ENCODE data around the gene FAM13B. TPM values are rescaled to one million over a fixed set of nuclear protein-coding genes. Genes with fewer than 3 reads are reported as not detected.

The FAM13B gene
- total and polyA plus RNA-seq, 9 of the 15 experiments (the other 6 are each of a cell fraction or from before 2014, with no cell fraction given) = 2.3 to 21.6 (median 14.1) TPM

DNA sequence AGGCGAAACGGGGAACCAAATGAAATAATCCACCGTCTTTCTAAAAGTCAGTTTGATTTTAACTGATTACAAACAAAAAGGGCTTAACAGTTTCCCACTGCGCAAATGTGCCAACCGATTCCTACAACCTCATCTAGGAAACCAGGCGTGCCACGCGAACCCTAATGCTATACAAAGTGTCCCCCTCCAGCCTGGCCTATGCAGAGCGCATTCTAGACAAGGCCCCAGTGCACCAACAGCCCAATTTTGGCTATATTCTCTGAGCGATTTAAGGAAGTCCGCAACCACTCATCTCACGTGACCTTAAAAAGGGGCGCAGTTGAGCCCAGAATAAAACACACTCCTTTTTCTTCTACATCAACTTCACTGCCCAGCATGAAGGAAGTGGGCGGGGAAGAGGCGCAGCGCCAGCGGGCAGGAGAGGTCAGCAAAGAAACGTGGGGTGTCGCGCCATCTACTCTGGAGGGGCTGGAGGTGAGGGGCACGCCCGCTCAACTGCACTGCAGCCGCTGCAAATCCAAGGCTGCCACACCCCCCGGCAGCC, 779 bp downstream of the FAM13B start (continued):
- TF ChIP-seq MXI1 (IDR thresholded peaks at IDR 0.05; ENCODE audit: low read depth, low read length) (peak; percentile 32; the same call in 1 of the 2 replicates), TBL1XR1 (IDR thresholded peaks at IDR 0.05; ENCODE audit: low read length in 2 of 2) (no peak), NFE2L1 (tag; IDR thresholded peaks at IDR 0.05; ENCODE audit: borderline replicate concordance, low read depth) (no peak)
- TF ChIP-seq, protein P1, sequence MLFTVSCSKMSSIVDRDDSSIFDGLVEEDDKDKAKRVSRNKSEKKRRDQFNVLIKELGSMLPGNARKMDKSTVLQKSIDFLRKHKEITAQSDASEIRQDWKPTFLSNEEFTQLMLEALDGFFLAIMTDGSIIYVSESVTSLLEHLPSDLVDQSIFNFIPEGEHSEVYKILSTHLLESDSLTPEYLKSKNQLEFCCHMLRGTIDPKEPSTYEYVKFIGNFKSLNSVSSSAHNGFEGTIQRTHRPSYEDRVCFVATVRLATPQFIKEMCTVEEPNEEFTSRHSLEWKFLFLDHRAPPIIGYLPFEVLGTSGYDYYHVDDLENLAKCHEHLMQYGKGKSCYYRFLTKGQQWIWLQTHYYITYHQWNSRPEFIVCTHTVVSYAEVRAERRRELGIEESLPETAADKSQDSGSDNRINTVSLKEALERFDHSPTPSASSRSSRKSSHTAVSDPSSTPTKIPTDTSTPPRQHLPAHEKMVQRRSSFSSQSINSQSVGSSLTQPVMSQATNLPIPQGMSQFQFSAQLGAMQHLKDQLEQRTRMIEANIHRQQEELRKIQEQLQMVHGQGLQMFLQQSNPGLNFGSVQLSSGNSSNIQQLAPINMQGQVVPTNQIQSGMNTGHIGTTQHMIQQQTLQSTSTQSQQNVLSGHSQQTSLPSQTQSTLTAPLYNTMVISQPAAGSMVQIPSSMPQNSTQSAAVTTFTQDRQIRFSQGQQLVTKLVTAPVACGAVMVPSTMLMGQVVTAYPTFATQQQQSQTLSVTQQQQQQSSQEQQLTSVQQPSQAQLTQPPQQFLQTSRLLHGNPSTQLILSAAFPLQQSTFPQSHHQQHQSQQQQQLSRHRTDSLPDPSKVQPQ (CRISPR knock-in tag; IDR thresholded peaks at IDR 0.05; ENCODE audit: borderline replicate concordance) = no peak

DNA sequence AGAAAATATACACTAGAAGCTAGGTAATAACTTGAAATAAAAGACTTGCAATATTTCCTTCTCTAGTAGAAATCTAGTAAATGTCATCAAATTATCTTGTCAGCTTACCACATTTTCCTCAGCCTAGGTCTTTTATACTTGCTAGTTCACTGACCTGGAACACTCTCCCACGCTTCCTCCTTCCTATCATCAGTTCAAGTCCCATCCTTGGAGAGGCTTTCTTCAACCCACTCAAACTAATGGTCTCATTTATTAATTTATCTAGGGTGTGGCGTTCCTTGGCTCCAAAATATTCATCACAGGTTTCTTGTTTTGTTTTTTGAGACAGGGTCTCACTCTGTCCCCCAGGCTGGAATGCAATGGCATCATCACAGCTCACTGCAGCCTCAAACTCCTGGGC, 2.9 kb downstream of the FAM13B start:
- ChIA-PET POLR2A (interaction anchor here (1.1 to 1.4 kb wide), 3 partner anchors 9 to 141 kb away, joined by 3 to 5 read pairs (median 4); partner anchors contain the start of gene PKD2L2), CTCF (ENCODE audit: low intra/inter-chr PET ratio) (no interaction called here)
- peaks cover 78% of the 10 kb centered on the region for H3K79me2 ChIP-seq (ENCODE audit: control insufficient read depth, insufficient read depth, low read length)
- FAIRE-seq (peak; percentile 11), ATAC-seq (no peak), DNase-seq (ENCODE audit: extremely low read depth in 1 of 4, low spot score in 3 of 4) (peak in 1 of 4 experiments; percentile 21)
- H3K4me1 ChIP-seq (replicated peaks in 1 of 2; ENCODE audit: control insufficient read depth in 2 of 2, insufficient read depth in 2 of 2, low read length in 2 of 2) = peaks cover 12 to 20% of the 10 kb centered on the region in 2 experiments; a peak in 4 of 5 replicates
- H3K9me3 ChIP-seq (replicated peaks; ENCODE audit: control insufficient read depth, insufficient read depth, low read depth, low read length) = no peaks in the 10 kb centered on the region
- H3K9me1 ChIP-seq (ENCODE audit: control insufficient read depth, insufficient read depth, low read length) = no peaks in the 10 kb centered on the region
- peaks cover 13% of the 10 kb centered on the region for H4K20me1 ChIP-seq (replicated peaks; ENCODE audit: control insufficient read depth, insufficient read depth, low read length)
- H3K4me2 ChIP-seq (ENCODE audit: insufficient read depth, low read length) = no peak overlapping the region
- no TSS peak for BruUV-seq (replicated peaks)
- H3K27ac ChIP-seq (ENCODE audit: extremely low read depth, low read depth, low read length) = no peak overlapping the region
- H3K4me3 ChIP-seq = no peak overlapping the region
- no peaks in the 10 kb centered on the region for H3K27me3 ChIP-seq (ENCODE audit: control insufficient read depth in 2 of 2, insufficient read depth in 2 of 2, low read length in 2 of 2)
- intact Hi-C loops (cut with micrococcal nuclease) = loop anchor here (5.0 kb wide), 2 partner anchors 78 to 278 kb away; partner anchors contain the start of gene HNRNPA0
- H3K36me3 ChIP-seq (ENCODE audit: control insufficient read depth, insufficient read depth, low read length) = peaks cover 17% of the 10 kb centered on the region; the same call in 2 of the 3 replicates
- 50% methylated on average over 2 of the region's 2 CpGs for WGBS (ENCODE audit: insufficient coverage, low coverage, missing lambda C conversion rate)
- in situ Hi-C loops (cut with MboI) = no loop called here
- H3K9ac ChIP-seq (ENCODE audit: insufficient read depth in 1 of 2, low read depth in 2 of 2, low read length in 2 of 2) = no peak overlapping the region; a peak in 1 of 4 replicates
- H2AFZ ChIP-seq (ENCODE audit: low read depth, low read length) = no peak overlapping the region
- TF ChIP-seq, protein P2, sequence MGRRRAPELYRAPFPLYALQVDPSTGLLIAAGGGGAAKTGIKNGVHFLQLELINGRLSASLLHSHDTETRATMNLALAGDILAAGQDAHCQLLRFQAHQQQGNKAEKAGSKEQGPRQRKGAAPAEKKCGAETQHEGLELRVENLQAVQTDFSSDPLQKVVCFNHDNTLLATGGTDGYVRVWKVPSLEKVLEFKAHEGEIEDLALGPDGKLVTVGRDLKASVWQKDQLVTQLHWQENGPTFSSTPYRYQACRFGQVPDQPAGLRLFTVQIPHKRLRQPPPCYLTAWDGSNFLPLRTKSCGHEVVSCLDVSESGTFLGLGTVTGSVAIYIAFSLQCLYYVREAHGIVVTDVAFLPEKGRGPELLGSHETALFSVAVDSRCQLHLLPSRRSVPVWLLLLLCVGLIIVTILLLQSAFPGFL (CRISPR knock-in tag; IDR thresholded peaks at IDR 0.05) = no peak
- TF ChIP-seq MAZ (CRISPR knock-in tag; conservative IDR thresholded peaks at IDR 0.05 in 1 of 2, IDR thresholded peaks at IDR 0.05 in 1 of 2) (no peak), ZNF311 (CRISPR knock-in tag; IDR thresholded peaks at IDR 0.05) (no peak), ASH1L (IDR thresholded peaks at IDR 0.05; ENCODE audit: borderline replicate concordance, low read depth, partially characterized antibody) (no peak), ZFPM2 (CRISPR knock-in tag; IDR thresholded peaks at IDR 0.05) (no peak), KLF6 (CRISPR knock-in tag; IDR thresholded peaks at IDR 0.05; ENCODE audit: borderline replicate concordance) (no peak), CHCHD3 (CRISPR knock-in tag; IDR thresholded peaks at IDR 0.05) (no peak), ZC3H11A (IDR thresholded peaks at IDR 0.05; ENCODE audit: low read depth, low read length) (no peak), ZNF3 (CRISPR knock-in tag; IDR thresholded peaks at IDR 0.05) (no peak), ZNF76 (CRISPR knock-in tag; IDR thresholded peaks at IDR 0.05; ENCODE audit: borderline replicate concordance) (no peak), BRD9 (IDR thresholded peaks at IDR 0.05; ENCODE audit: low read depth, partially characterized antibody) (no peak)
- TF ChIP-seq, protein P3, sequence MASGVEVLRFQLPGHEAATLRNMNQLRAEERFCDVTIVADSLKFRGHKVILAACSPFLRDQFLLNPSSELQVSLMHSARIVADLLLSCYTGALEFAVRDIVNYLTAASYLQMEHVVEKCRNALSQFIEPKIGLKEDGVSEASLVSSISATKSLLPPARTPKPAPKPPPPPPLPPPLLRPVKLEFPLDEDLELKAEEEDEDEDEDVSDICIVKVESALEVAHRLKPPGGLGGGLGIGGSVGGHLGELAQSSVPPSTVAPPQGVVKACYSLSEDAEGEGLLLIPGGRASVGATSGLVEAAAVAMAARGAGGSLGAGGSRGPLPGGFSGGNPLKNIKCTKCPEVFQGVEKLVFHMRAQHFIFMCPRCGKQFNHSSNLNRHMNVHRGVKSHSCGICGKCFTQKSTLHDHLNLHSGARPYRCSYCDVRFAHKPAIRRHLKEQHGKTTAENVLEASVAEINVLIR (CRISPR knock-in tag; IDR thresholded peaks at IDR 0.05) = no peak
